Stomach (tissue), 4 donors: ENCODE data around the gene WDR70.

Experiments used
- POLR2A ChIP-seq, 4 donors: fragments of 450-650 bp; IDR thresholded peaks; one replicate each; pipeline ENCODE4 v1.6.1; 2016; ENCODE audit warnings: antibody characterized with exemption in 4 of 4, control low read depth in 2 of 4, mild to moderate bottlenecking in 1 of 4, moderate library complexity in 1 of 4
- POLR2AphosphoS5 ChIP-seq, 3 donors: sonication (generic); formaldehyde crosslinking; IDR thresholded peaks; one replicate each; pipeline ENCODE4 v1.6.1; 2016; ENCODE audit warnings: antibody characterized with exemption in 3 of 3
- TF ChIP-seq, protein P1 (sequence below), 7 experiments: fragments of 450-650 bp in 4 of 7; fragments of 200-600 bp in 3 of 7; sonication (generic) in 3 of 7; IDR thresholded peaks; one replicate each; pipeline ENCODE4 v1.5.1; 2016 to 2019; ENCODE audit warnings: antibody characterized with exemption in 7 of 7, control low read depth in 2 of 7, mild to moderate bottlenecking in 1 of 7

DNA sequence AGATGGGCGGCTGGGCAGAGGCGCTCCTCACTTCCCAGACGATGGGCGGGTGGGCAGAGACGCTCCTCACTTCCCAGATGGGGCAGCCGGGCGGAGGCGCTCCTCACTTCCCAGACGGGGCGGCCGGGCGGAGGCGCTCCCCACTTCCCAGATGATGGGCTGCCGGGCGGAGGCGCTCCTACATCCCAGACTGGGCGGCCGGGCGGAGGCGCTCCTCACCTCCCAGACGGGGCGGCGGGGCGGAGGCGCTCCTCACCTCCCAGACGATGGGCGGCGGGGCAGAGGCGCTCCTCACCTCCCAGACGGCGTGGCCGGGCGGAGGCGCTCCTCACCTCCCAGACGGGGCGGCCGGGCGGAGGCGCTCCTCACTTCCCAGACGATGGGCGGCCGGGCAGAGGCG lies 140.2 kb downstream of the WDR70 start:
- TF ChIP-seq, protein P1, sequence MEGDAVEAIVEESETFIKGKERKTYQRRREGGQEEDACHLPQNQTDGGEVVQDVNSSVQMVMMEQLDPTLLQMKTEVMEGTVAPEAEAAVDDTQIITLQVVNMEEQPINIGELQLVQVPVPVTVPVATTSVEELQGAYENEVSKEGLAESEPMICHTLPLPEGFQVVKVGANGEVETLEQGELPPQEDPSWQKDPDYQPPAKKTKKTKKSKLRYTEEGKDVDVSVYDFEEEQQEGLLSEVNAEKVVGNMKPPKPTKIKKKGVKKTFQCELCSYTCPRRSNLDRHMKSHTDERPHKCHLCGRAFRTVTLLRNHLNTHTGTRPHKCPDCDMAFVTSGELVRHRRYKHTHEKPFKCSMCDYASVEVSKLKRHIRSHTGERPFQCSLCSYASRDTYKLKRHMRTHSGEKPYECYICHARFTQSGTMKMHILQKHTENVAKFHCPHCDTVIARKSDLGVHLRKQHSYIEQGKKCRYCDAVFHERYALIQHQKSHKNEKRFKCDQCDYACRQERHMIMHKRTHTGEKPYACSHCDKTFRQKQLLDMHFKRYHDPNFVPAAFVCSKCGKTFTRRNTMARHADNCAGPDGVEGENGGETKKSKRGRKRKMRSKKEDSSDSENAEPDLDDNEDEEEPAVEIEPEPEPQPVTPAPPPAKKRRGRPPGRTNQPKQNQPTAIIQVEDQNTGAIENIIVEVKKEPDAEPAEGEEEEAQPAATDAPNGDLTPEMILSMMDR (IDR thresholded peaks at IDR 0.05), result no peak
- no peak for TF ChIP-seq POLR2A (IDR thresholded peaks at IDR 0.05)
- TF ChIP-seq POLR2AphosphoS5 (IDR thresholded peaks at IDR 0.05), result no peak
